Measurements from ENCODE around the gene EFNA5.
"Not testable (repeated sequence)": the region's sequence is repeated elsewhere in the genome, so short reads cannot be mapped to it uniquely, and the experiment has no call there.

Gene EFNA5

DNA sequence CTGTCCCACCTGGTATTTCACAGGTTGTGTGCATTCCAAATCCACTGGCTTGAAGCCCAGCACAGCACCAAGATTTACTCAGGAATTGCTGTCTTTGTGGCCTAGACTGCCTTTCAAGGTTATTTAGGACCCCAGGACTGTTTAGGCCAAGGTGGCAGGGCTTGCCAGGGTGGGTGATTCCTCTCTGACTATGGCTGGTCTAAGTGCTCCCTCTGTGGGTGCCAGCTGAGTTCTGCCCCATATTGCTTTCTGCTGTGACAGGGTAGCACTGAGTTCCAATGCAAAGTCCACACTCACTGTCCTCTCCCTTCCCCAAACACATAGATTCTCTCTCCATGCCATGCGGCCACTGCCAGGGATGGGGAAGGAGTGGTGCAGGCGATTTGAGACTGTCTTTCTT is 318.2 kb downstream of the EFNA5 start:
- Histone ChIP-seq H3K27me3 (ENCODE audit: insufficient read depth, low read depth, severe bottlenecking) (no peaks in the 10 kb centered on the region), H3K4me3 (ENCODE audit: low read depth, low read length) (no peak overlapping the region), H3K36me3 (no peaks in the 10 kb centered on the region), H3K9me3 (ENCODE audit: severe bottlenecking) (peaks cover 3% of the 10 kb centered on the region), H3K27ac (no peak overlapping the region)
- TF ChIP-seq, protein P1, sequence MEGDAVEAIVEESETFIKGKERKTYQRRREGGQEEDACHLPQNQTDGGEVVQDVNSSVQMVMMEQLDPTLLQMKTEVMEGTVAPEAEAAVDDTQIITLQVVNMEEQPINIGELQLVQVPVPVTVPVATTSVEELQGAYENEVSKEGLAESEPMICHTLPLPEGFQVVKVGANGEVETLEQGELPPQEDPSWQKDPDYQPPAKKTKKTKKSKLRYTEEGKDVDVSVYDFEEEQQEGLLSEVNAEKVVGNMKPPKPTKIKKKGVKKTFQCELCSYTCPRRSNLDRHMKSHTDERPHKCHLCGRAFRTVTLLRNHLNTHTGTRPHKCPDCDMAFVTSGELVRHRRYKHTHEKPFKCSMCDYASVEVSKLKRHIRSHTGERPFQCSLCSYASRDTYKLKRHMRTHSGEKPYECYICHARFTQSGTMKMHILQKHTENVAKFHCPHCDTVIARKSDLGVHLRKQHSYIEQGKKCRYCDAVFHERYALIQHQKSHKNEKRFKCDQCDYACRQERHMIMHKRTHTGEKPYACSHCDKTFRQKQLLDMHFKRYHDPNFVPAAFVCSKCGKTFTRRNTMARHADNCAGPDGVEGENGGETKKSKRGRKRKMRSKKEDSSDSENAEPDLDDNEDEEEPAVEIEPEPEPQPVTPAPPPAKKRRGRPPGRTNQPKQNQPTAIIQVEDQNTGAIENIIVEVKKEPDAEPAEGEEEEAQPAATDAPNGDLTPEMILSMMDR (IDR thresholded peaks at IDR 0.05; ENCODE audit: low read depth, low read length) = no peak
- no peak for DNase-seq

DNA sequence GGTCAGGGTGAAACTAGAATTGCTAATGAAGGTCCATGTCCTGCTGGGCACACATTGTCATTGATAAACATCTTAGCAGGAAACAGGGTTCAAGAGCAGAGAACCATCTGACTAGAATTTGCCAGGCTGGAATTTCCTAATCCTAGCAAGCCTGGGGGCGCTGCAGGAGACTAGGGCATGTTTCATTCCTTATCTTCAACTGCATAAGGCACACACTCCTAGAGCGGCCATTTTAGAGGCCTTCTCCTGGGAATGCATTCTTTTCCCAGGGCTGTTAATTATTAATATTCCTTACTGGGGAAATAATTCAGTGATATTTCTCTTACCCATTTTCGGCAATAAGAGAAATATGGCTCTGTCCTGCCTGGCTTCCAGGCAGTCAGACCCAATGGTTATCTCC is 324.2 kb downstream of the EFNA5 start:
- not testable (repeated sequence) for H3K27ac ChIP-seq; H3K4me3 ChIP-seq (ENCODE audit: low read depth, low read length); H3K36me3 ChIP-seq; H3K27me3 ChIP-seq (ENCODE audit: insufficient read depth, low read depth, severe bottlenecking); DNase-seq
- peaks cover 14% of the 10 kb centered on the region for H3K9me3 ChIP-seq (ENCODE audit: severe bottlenecking)

DNA sequence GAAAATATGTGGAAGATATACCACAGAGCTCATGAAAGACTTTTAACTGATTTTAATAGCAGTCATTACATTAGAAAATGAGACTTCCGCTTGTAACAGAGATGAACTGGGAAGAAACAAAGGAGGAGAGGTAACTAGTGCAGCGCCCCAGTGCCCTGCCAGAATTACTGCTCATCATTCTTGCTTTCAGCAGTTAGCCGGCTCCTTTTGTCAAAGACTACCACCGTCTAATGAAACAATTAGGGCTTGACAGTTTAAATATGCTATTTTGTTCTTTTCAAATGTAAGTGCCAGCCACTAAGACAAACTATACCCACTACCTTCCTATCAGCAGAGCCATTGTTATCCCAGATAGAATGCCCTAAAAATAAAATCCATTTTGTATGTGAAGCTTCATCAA is 328.4 kb downstream of the EFNA5 start:
- TF ChIP-seq, protein P1 (IDR thresholded peaks at IDR 0.05; ENCODE audit: low read depth, low read length) = no peak
- no peaks in the 10 kb centered on the region for H3K36me3 ChIP-seq
- DNase-seq = no peak

DNA sequence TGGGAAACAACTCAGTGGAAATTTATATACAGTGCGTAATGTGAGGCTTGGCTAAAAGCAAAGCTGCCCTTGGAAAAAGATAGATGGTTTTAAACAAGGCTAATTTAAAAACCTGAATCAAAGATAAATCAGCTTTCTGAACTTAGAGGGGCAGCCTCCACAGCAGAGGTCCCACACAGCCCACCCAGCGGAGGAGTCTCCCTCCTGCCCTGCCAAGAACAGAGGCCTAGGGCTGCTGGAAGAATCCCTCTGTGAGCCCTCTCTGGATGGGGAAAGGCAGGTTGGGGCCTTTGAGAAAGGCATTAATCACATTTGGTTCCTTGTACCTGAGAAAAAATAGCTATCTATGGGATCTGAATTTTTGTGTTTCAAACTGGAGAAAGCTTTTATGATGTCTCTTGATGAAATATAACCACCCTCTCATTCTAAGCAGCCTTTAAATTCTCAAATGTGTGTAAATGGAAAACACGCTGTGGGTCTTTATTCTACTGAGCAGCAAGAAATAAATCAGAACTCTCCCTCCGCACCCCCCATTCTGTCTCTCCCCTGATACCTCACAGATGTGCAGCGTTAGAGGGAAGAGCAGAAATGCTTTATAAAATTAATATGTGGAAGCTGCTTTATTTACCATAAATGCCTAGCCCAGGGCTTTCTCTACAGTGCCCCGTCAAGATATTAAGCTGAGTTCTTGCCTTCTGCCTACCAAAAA is 329.2 kb downstream of the EFNA5 start:
- H3K9me3 ChIP-seq (ENCODE audit: severe bottlenecking) = peaks cover 11% of the 10 kb centered on the region
- no peak overlapping the region for H3K27ac ChIP-seq
- no peaks in the 10 kb centered on the region for H3K36me3 ChIP-seq
- DNase-seq = no peak
- TF ChIP-seq, protein P1 (IDR thresholded peaks at IDR 0.05; ENCODE audit: low read depth, low read length) = no peak
- no peaks in the 10 kb centered on the region for H3K27me3 ChIP-seq (ENCODE audit: insufficient read depth, low read depth, severe bottlenecking)
- no peak overlapping the region for H3K4me3 ChIP-seq (ENCODE audit: low read depth, low read length)

More for the DNA sequence above, 328.4 kb downstream of the EFNA5 start:
- no peak overlapping the region for H3K4me3 ChIP-seq (ENCODE audit: low read depth, low read length)
- H3K9me3 ChIP-seq (ENCODE audit: severe bottlenecking) = peaks cover 11% of the 10 kb centered on the region
- H3K27ac ChIP-seq = no peak overlapping the region
- H3K27me3 ChIP-seq (ENCODE audit: insufficient read depth, low read depth, severe bottlenecking) = no peaks in the 10 kb centered on the region

DNA sequence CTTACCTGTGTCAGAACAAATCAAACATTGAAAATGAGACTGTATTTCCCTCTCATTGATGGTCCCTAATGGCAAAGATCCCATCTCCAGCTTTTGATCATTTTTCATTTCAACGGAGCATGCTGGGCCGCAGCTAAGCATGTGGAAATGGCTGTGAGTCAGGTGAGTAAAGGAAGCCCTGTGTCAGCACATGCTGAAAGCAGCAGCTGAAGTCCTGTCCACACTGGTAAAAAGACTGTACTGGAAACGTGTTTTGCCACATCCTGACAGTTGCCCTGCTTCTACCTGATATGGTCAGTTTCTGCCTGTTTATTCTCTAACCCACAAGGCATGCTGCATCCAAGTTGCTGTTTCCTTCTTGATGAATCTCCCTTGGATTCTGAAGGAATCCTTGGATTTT is 330.1 kb downstream of the EFNA5 start:
- DNase-seq = no peak
- Histone ChIP-seq H3K9me3 (ENCODE audit: severe bottlenecking) (peaks cover 7% of the 10 kb centered on the region), H3K4me3 (ENCODE audit: low read depth, low read length) (no peak overlapping the region), H3K36me3 (no peaks in the 10 kb centered on the region), H3K27me3 (ENCODE audit: insufficient read depth, low read depth, severe bottlenecking) (no peaks in the 10 kb centered on the region), H3K27ac (no peak overlapping the region)
- TF ChIP-seq, protein P1 (IDR thresholded peaks at IDR 0.05; ENCODE audit: low read depth, low read length) = no peak

DNA sequence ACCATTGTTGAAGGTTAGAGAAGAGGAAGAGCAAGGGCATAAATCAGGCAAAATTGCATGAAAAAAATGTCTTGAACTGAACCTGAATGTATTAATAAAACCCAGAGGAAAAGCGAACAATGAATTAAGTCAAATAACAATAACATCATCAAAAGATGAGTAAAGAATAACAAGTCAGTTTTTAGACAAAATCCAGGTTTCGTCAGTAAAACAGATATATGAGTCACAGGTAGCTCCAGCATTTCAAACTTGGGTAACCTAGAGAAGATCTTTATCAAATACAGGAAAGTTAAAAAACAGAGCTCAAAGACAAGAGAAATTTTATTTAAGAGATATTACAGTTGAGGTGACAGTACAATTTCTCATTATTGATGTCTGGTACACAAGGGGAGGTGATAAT is 332.4 kb downstream of the EFNA5 start:
- no peak overlapping the region for H3K4me3 ChIP-seq (ENCODE audit: low read depth, low read length)
- H3K27ac ChIP-seq = no peak overlapping the region
- no peaks in the 10 kb centered on the region for H3K27me3 ChIP-seq (ENCODE audit: insufficient read depth, low read depth, severe bottlenecking)
- no peaks in the 10 kb centered on the region for H3K36me3 ChIP-seq
- TF ChIP-seq, protein P1 (IDR thresholded peaks at IDR 0.05; ENCODE audit: low read depth, low read length) = no peak
- no peaks in the 10 kb centered on the region for H3K9me3 ChIP-seq (ENCODE audit: severe bottlenecking)
- DNase-seq = no peak

Data from WERI-Rb-1 (cell line).